ENCODE results near the gene LRRFIP1.

- no peak for TF ChIP-seq RAD21 (CRISPR knock-in tag; conservative IDR thresholded peaks at IDR 0.05 in 1 of 2, IDR thresholded peaks at IDR 0.05 in 1 of 2)
- no peak for TF ChIP-seq CTCF (IDR thresholded peaks at IDR 0.05 in 2 of 3, conservative IDR thresholded peaks at IDR 0.05 in 1 of 3; ENCODE audit: insufficient read depth in 2 of 3, low read depth in 1 of 3, low read length in 3 of 3)
- no peak for TF ChIP-seq DLX4 (CRISPR knock-in tag; IDR thresholded peaks at IDR 0.05)
- no peak for TF ChIP-seq SMC3 (conservative IDR thresholded peaks at IDR 0.05; ENCODE audit: insufficient read depth, low read depth, low read length)
- no peak for TF ChIP-seq GATAD2B (IDR thresholded peaks at IDR 0.05; ENCODE audit: borderline replicate concordance)
- TF ChIP-seq POLR2A (conservative IDR thresholded peaks at IDR 0.05) = no peak
- no peak for TF ChIP-seq BRF1 (IDR thresholded peaks at IDR 0.05; ENCODE audit: borderline replicate concordance, extremely low read depth, insufficient read length)
- TF ChIP-seq RREB1 (CRISPR knock-in tag; IDR thresholded peaks at IDR 0.05) = no peak
- no peak for TF ChIP-seq EHMT2 (IDR thresholded peaks at IDR 0.05)
- no peak for TF ChIP-seq MYBL2 (IDR thresholded peaks at IDR 0.05; ENCODE audit: low read depth)
- TF ChIP-seq MYBL2 (CRISPR knock-in tag; IDR thresholded peaks at IDR 0.05; ENCODE audit: borderline replicate concordance) = no peak
- TF ChIP-seq BCLAF1 (IDR thresholded peaks at IDR 0.05; ENCODE audit: borderline replicate concordance in 1 of 2, control insufficient read depth in 1 of 2, low read depth in 2 of 2, low read length in 1 of 2) = no peak
- no peak for TF ChIP-seq POLR2AphosphoS2 (IDR thresholded peaks at IDR 0.05; ENCODE audit: low read length)
- TF ChIP-seq MEF2D (tag; conservative IDR thresholded peaks at IDR 0.05; ENCODE audit: low read depth) = no peak
Measured at GRCh38 chr2:237722616-237723015, 95.2 kb downstream of the LRRFIP1 start.

Measured in K562 (cell line).